ENCODE data around the gene FRAS1. TPM values are rescaled to one million over a fixed set of nuclear protein-coding genes. Genes with fewer than 3 reads are reported as not detected.

The FRAS1 gene
- total RNA-seq, 1 donor from 2014 or later: not detected

- intact Hi-C loops (cut with micrococcal nuclease): no loop called here
- Mint-ChIP-seq H3K4me1 (ENCODE audit: low read depth) (no peaks in the 10 kb centered on the region), H3K27ac (no peak overlapping the region), H3K9me3 (no peaks in the 10 kb centered on the region), H3K36me3 (ENCODE audit: low read depth) (no peaks in the 10 kb centered on the region), H3K4me3 (ENCODE audit: low read depth) (no peak overlapping the region), H3K27me3 (ENCODE audit: low read depth) (peaks cover 6% of the 10 kb centered on the region)
- DNase-seq (ENCODE audit: low spot score): no peak
Observed at GRCh38 chr4:78343682-78344081, 286.6 kb downstream of the FRAS1 start.

GRCh38 chr4:78345237-78345636 is 288.1 kb downstream of the FRAS1 start:
- Mint-ChIP-seq H3K36me3 (ENCODE audit: low read depth) (no peaks in the 10 kb centered on the region), H3K27me3 (ENCODE audit: low read depth) (peaks cover 2% of the 10 kb centered on the region), H3K27ac (no peak overlapping the region), H3K4me3 (ENCODE audit: low read depth) (no peak overlapping the region), H3K9me3 (no peaks in the 10 kb centered on the region), H3K4me1 (ENCODE audit: low read depth) (no peaks in the 10 kb centered on the region)
- intact Hi-C loops (cut with micrococcal nuclease): no loop called here
- DNase-seq (ENCODE audit: low spot score): no peak

- no peak for DNase-seq (ENCODE audit: low spot score)
- Mint-ChIP-seq H3K4me1 (ENCODE audit: low read depth) (no peaks in the 10 kb centered on the region), H3K36me3 (ENCODE audit: low read depth) (no peaks in the 10 kb centered on the region), H3K4me3 (ENCODE audit: low read depth) (no peak overlapping the region), H3K27ac (no peak overlapping the region), H3K9me3 (no peaks in the 10 kb centered on the region), H3K27me3 (ENCODE audit: low read depth) (no peaks in the 10 kb centered on the region)
- intact Hi-C loops (cut with micrococcal nuclease): no loop called here
Observed at GRCh38 chr4:78346222-78346621, 289.1 kb downstream of the FRAS1 start.

GRCh38 chr4:78347527-78347926 is 290.4 kb downstream of the FRAS1 start:
- Mint-ChIP-seq H3K27me3 (ENCODE audit: low read depth) (no peaks in the 10 kb centered on the region), H3K4me3 (ENCODE audit: low read depth) (no peak overlapping the region), H3K27ac (no peak overlapping the region), H3K36me3 (ENCODE audit: low read depth) (no peaks in the 10 kb centered on the region), H3K9me3 (no peaks in the 10 kb centered on the region), H3K4me1 (ENCODE audit: low read depth) (no peaks in the 10 kb centered on the region)
- no peak for DNase-seq (ENCODE audit: low spot score)
- intact Hi-C loops (cut with micrococcal nuclease): no loop called here

- H3K4me3 Mint-ChIP-seq (ENCODE audit: low read depth): no peak overlapping the region
- no peak for DNase-seq (ENCODE audit: low spot score)
- no peaks in the 10 kb centered on the region for H3K9me3 Mint-ChIP-seq
- intact Hi-C loops (cut with micrococcal nuclease): no loop called here
- H3K36me3 Mint-ChIP-seq (ENCODE audit: low read depth): no peaks in the 10 kb centered on the region
- H3K27ac Mint-ChIP-seq: no peak overlapping the region
- no peaks in the 10 kb centered on the region for H3K4me1 Mint-ChIP-seq (ENCODE audit: low read depth)
- peaks cover 4% of the 10 kb centered on the region for H3K27me3 Mint-ChIP-seq (ENCODE audit: low read depth)
Observed at GRCh38 chr4:78353921-78354320, 296.8 kb downstream of the FRAS1 start.

GRCh38 chr4:78354782-78355181 is 297.7 kb downstream of the FRAS1 start:
- intact Hi-C loops (cut with micrococcal nuclease): no loop called here
- Mint-ChIP-seq H3K9me3 (no peaks in the 10 kb centered on the region), H3K4me3 (ENCODE audit: low read depth) (no peak overlapping the region), H3K4me1 (ENCODE audit: low read depth) (no peaks in the 10 kb centered on the region), H3K36me3 (ENCODE audit: low read depth) (no peaks in the 10 kb centered on the region), H3K27ac (no peak overlapping the region), H3K27me3 (ENCODE audit: low read depth) (peaks cover 10% of the 10 kb centered on the region)
- no peak for DNase-seq (ENCODE audit: low spot score)

GRCh38 chr4:78355306-78355705 is 298.2 kb downstream of the FRAS1 start:
- Mint-ChIP-seq H3K4me1 (ENCODE audit: low read depth) (no peaks in the 10 kb centered on the region), H3K36me3 (ENCODE audit: low read depth) (no peaks in the 10 kb centered on the region)
- intact Hi-C loops (cut with micrococcal nuclease): no loop called here

GRCh38 chr4:78356251-78356786 is 299.2 kb downstream of the FRAS1 start:
- H3K9me3 Mint-ChIP-seq: no peaks in the 10 kb centered on the region
- no peaks in the 10 kb centered on the region for H3K36me3 Mint-ChIP-seq (ENCODE audit: low read depth)
- peaks cover 17% of the 10 kb centered on the region for H3K27me3 Mint-ChIP-seq (ENCODE audit: low read depth)
- DNase-seq (ENCODE audit: low spot score): no peak
- no peaks in the 10 kb centered on the region for H3K4me1 Mint-ChIP-seq (ENCODE audit: low read depth)
- H3K4me3 Mint-ChIP-seq (ENCODE audit: low read depth): no peak overlapping the region
- no peak overlapping the region for H3K27ac Mint-ChIP-seq
- intact Hi-C loops (cut with micrococcal nuclease): no loop called here

More at GRCh38 chr4:78355306-78355705, 298.2 kb downstream of the FRAS1 start:
- no peak for DNase-seq (ENCODE audit: low spot score)
- H3K27ac Mint-ChIP-seq: no peak overlapping the region
- H3K4me3 Mint-ChIP-seq (ENCODE audit: low read depth): no peak overlapping the region
- H3K27me3 Mint-ChIP-seq (ENCODE audit: low read depth): peaks cover 15% of the 10 kb centered on the region
- H3K9me3 Mint-ChIP-seq: no peaks in the 10 kb centered on the region

- Mint-ChIP-seq H3K4me1 (ENCODE audit: low read depth) (no peaks in the 10 kb centered on the region), H3K27ac (no peak overlapping the region), H3K9me3 (no peaks in the 10 kb centered on the region), H3K27me3 (ENCODE audit: low read depth) (peaks cover 17% of the 10 kb centered on the region), H3K36me3 (ENCODE audit: low read depth) (no peaks in the 10 kb centered on the region), H3K4me3 (ENCODE audit: low read depth) (no peak overlapping the region)
- intact Hi-C loops (cut with micrococcal nuclease): no loop called here
- no peak for DNase-seq (ENCODE audit: low spot score)
Observed at GRCh38 chr4:78357122-78357521, 300.0 kb downstream of the FRAS1 start.

GRCh38 chr4:78360466-78360865 is 303.3 kb downstream of the FRAS1 start:
- H3K36me3 Mint-ChIP-seq (ENCODE audit: low read depth): no peaks in the 10 kb centered on the region
- H3K27ac Mint-ChIP-seq: no peak overlapping the region
- peaks cover 16% of the 10 kb centered on the region for H3K27me3 Mint-ChIP-seq (ENCODE audit: low read depth)
- H3K4me3 Mint-ChIP-seq (ENCODE audit: low read depth): no peak overlapping the region
- no peak for DNase-seq (ENCODE audit: low spot score)
- no peaks in the 10 kb centered on the region for H3K4me1 Mint-ChIP-seq (ENCODE audit: low read depth)
- H3K9me3 Mint-ChIP-seq: no peaks in the 10 kb centered on the region
- intact Hi-C loops (cut with micrococcal nuclease): no loop called here

- no peak overlapping the region for H3K27ac Mint-ChIP-seq
- intact Hi-C loops (cut with micrococcal nuclease): no loop called here
- H3K9me3 Mint-ChIP-seq: no peaks in the 10 kb centered on the region
- no peaks in the 10 kb centered on the region for H3K36me3 Mint-ChIP-seq (ENCODE audit: low read depth)
- H3K4me1 Mint-ChIP-seq (ENCODE audit: low read depth): no peaks in the 10 kb centered on the region
- DNase-seq (ENCODE audit: low spot score): no peak
- no peak overlapping the region for H3K4me3 Mint-ChIP-seq (ENCODE audit: low read depth)
- peaks cover 16% of the 10 kb centered on the region for H3K27me3 Mint-ChIP-seq (ENCODE audit: low read depth)
Observed at GRCh38 chr4:78361621-78362120, 304.5 kb downstream of the FRAS1 start.

- Mint-ChIP-seq H3K4me1 (ENCODE audit: low read depth) (no peaks in the 10 kb centered on the region), H3K36me3 (ENCODE audit: low read depth) (no peaks in the 10 kb centered on the region), H3K27me3 (ENCODE audit: low read depth) (peaks cover 16% of the 10 kb centered on the region), H3K9me3 (no peaks in the 10 kb centered on the region), H3K4me3 (ENCODE audit: low read depth) (no peak overlapping the region), H3K27ac (no peak overlapping the region)
- intact Hi-C loops (cut with micrococcal nuclease): no loop called here
- no peak for DNase-seq (ENCODE audit: low spot score)
Observed at GRCh38 chr4:78362310-78362709, 305.2 kb downstream of the FRAS1 start.

- H3K4me1 Mint-ChIP-seq (ENCODE audit: low read depth): no peaks in the 10 kb centered on the region
- H3K36me3 Mint-ChIP-seq (ENCODE audit: low read depth): no peaks in the 10 kb centered on the region
- no peak overlapping the region for H3K4me3 Mint-ChIP-seq (ENCODE audit: low read depth)
- peaks cover 16% of the 10 kb centered on the region for H3K27me3 Mint-ChIP-seq (ENCODE audit: low read depth)
- no peak overlapping the region for H3K27ac Mint-ChIP-seq
- H3K9me3 Mint-ChIP-seq: no peaks in the 10 kb centered on the region
- no peak for DNase-seq (ENCODE audit: low spot score)
- intact Hi-C loops (cut with micrococcal nuclease): no loop called here
Observed at GRCh38 chr4:78363031-78363570, 306.0 kb downstream of the FRAS1 start.

- intact Hi-C loops (cut with micrococcal nuclease): no loop called here
- Mint-ChIP-seq H3K4me1 (ENCODE audit: low read depth) (no peaks in the 10 kb centered on the region), H3K4me3 (ENCODE audit: low read depth) (no peak overlapping the region)
Observed at GRCh38 chr4:78369679-78370078, 312.6 kb downstream of the FRAS1 start.

More at GRCh38 chr4:78369679-78370078, 312.6 kb downstream of the FRAS1 start:
- peaks cover 3% of the 10 kb centered on the region for H3K27me3 Mint-ChIP-seq (ENCODE audit: low read depth)
- no peaks in the 10 kb centered on the region for H3K36me3 Mint-ChIP-seq (ENCODE audit: low read depth)
- DNase-seq (ENCODE audit: low spot score): no peak
- no peak overlapping the region for H3K27ac Mint-ChIP-seq
- H3K9me3 Mint-ChIP-seq: no peaks in the 10 kb centered on the region
